ENCODE data around the gene PRKAA1.
"Not testable (repeated sequence)": the region's sequence is repeated elsewhere in the genome, so short reads cannot be mapped to it uniquely, and the experiment has no call there.

Gene PRKAA1

GRCh38 chr5:40825461-40826043 lies 27.4 kb upstream of the PRKAA1 start:
- DNase-seq = not testable (repeated sequence)

- DNase-seq = no peak
These were observed 25.3 kb upstream of the PRKAA1 start for GRCh38 chr5:40823459-40823858.

GRCh38 chr5:40813698-40814281 lies 15.6 kb upstream of the PRKAA1 start:
- no peak for DNase-seq

- no peak for DNase-seq
These were observed 14.0 kb upstream of the PRKAA1 start for GRCh38 chr5:40812125-40812524.

GRCh38 chr5:40801771-40802562 lies 3.8 kb upstream of the PRKAA1 start:
- DNase-seq = no peak

- no peak for DNase-seq
These were observed 1.1 kb upstream of the PRKAA1 start for GRCh38 chr5:40799258-40799657.

GRCh38 chr5:40798801-40799210 lies 632 bp upstream of the PRKAA1 start:
- DNase-seq = no peak

- peak; percentile 47 for DNase-seq
These were observed 732 bp downstream of the PRKAA1 start for GRCh38 chr5:40797273-40798011.

GRCh38 chr5:40796487-40796889 lies 1.7 kb downstream of the PRKAA1 start:
- DNase-seq = peak; percentile 75

GRCh38 chr5:40794877-40795276 lies 3.3 kb downstream of the PRKAA1 start:
- not testable (repeated sequence) for DNase-seq

GRCh38 chr5:40794340-40794739 lies 3.8 kb downstream of the PRKAA1 start:
- DNase-seq = not testable (repeated sequence)

- DNase-seq = not testable (repeated sequence)
These were observed 5.5 kb downstream of the PRKAA1 start for GRCh38 chr5:40792691-40793090.

GRCh38 chr5:40791715-40792139 lies 6.4 kb downstream of the PRKAA1 start:
- no peak for DNase-seq

GRCh38 chr5:40790947-40791593 lies 7.1 kb downstream of the PRKAA1 start:
- no peak for DNase-seq

- not testable (repeated sequence) for DNase-seq
These were observed 9.2 kb downstream of the PRKAA1 start for GRCh38 chr5:40788941-40789340.

GRCh38 chr5:40787986-40788385 lies 10.2 kb downstream of the PRKAA1 start:
- no peak for DNase-seq

GRCh38 chr5:40786664-40787063 lies 11.5 kb downstream of the PRKAA1 start:
- not testable (repeated sequence) for DNase-seq

GRCh38 chr5:40784916-40785315 lies 13.3 kb downstream of the PRKAA1 start:
- no peak for DNase-seq

GRCh38 chr5:40784027-40784653 lies 14.0 kb downstream of the PRKAA1 start:
- no peak for DNase-seq

- DNase-seq = no peak
These were observed 16.2 kb downstream of the PRKAA1 start for GRCh38 chr5:40781843-40782409.

GRCh38 chr5:40780858-40781257 lies 17.3 kb downstream of the PRKAA1 start:
- no peak for DNase-seq

- DNase-seq = no peak
These were observed 18.0 kb downstream of the PRKAA1 start for GRCh38 chr5:40780199-40780598.

All from inflammatory macrophage treated with lipopolysaccharide for 4 hours (primary cell).